ENCODE results near the gene TTC39B.

Gene TTC39B

GRCh38 chr9:15158064-15158463 lies 149.0 kb downstream of the TTC39B start:
- DNase-seq = no peak

GRCh38 chr9:15157381-15157780 lies 149.6 kb downstream of the TTC39B start:
- DNase-seq = no peak

- DNase-seq = no peak
Measured at GRCh38 chr9:15156241-15156640, 150.8 kb downstream of the TTC39B start.

GRCh38 chr9:15155826-15156225 lies 151.2 kb downstream of the TTC39B start:
- no peak for DNase-seq

- no peak for DNase-seq
Measured at GRCh38 chr9:15155323-15155722, 151.7 kb downstream of the TTC39B start.

GRCh38 chr9:15154677-15155076 lies 152.3 kb downstream of the TTC39B start:
- no peak for DNase-seq

GRCh38 chr9:15153961-15154360 lies 153.1 kb downstream of the TTC39B start:
- no peak for DNase-seq

- no peak for DNase-seq
Measured at GRCh38 chr9:15150939-15151338, 156.1 kb downstream of the TTC39B start.

GRCh38 chr9:15149450-15149849 lies 157.6 kb downstream of the TTC39B start:
- no peak for DNase-seq

- DNase-seq = no peak
Measured at GRCh38 chr9:15146268-15146700, 160.7 kb downstream of the TTC39B start.

GRCh38 chr9:15144622-15145061 lies 162.4 kb downstream of the TTC39B start:
- no peak for DNase-seq

GRCh38 chr9:15142878-15143534 lies 164.0 kb downstream of the TTC39B start:
- DNase-seq = peak; percentile 7

GRCh38 chr9:15140051-15140450 lies 167.0 kb downstream of the TTC39B start:
- DNase-seq = no peak

GRCh38 chr9:15139469-15139868 lies 167.5 kb downstream of the TTC39B start:
- DNase-seq = no peak

- no peak for DNase-seq
Measured at GRCh38 chr9:15138357-15138686, 168.7 kb downstream of the TTC39B start.

GRCh38 chr9:15137658-15138356 lies 169.2 kb downstream of the TTC39B start:
- DNase-seq = no peak

GRCh38 chr9:15137089-15137488 lies 169.9 kb downstream of the TTC39B start:
- DNase-seq = no peak

GRCh38 chr9:15136646-15137045 lies 170.4 kb downstream of the TTC39B start:
- peak; percentile 23 for DNase-seq

GRCh38 chr9:15135164-15135792 lies 171.7 kb downstream of the TTC39B start:
- DNase-seq = peak; percentile 45

GRCh38 chr9:15133488-15133887 lies 173.5 kb downstream of the TTC39B start:
- no peak for DNase-seq

GRCh38 chr9:15132091-15132490 lies 174.9 kb downstream of the TTC39B start:
- no peak for DNase-seq

- DNase-seq = no peak
Measured at GRCh38 chr9:15131094-15131493, 175.9 kb downstream of the TTC39B start.

- DNase-seq = no peak
Measured at GRCh38 chr9:15127831-15128230, 179.2 kb downstream of the TTC39B start.

GRCh38 chr9:15121630-15122029 lies 185.4 kb downstream of the TTC39B start:
- no peak for DNase-seq
